HCT116 (cell line): Measurements from ENCODE around the gene ASB3. TPM values are rescaled to one million over a fixed set of nuclear protein-coding genes. Genes with fewer than 3 reads are reported as not detected.

Experiments
- ATAC-seq: fragments of 200-7000 bp; cut with Tn5 transposase; 2 replicates; pipeline ENCODE4 v1.9.1; 2020; ENCODE audit warnings: mild to moderate bottlenecking, moderate library complexity
- BruUV-seq: library from RNA; stranded (reverse); fragments of 400-500 nt; replicated peaks from 2 replicates; lab custom pipeline; 2021; lab: Mats Ljungman, UMichigan
- CTCF ChIA-PET: fragments of 300-600 bp; sonication (Branson Sonifier 250); formaldehyde crosslinking; loops from one replicate; lab custom pipeline; 2021; ENCODE audit warnings: antibody characterized with exemption; lab: Charles Lee
- POLR2A ChIA-PET: fragments of 300-600, 350-600 bp; sonication (Branson Sonifier 250); formaldehyde crosslinking; loops from one replicate; lab custom pipeline; 2021; ENCODE audit warnings: antibody characterized with exemption; lab: Charles Lee
- RAD21 ChIA-PET, 2 experiments: fragments of 300-600 bp; sonication (Branson Sonifier 250); formaldehyde crosslinking; loops; one replicate each; lab custom pipeline; 2023; ENCODE audit warnings: low total read pairs in 2 of 2; ENCODE audit not compliant: uncharacterized antibody in 2 of 2, unreplicated experiment in 2 of 2, low non-redundant PET in 1 of 2; lab: Charles Lee
- DNase-seq: peaks from one replicate; pipeline ENCODE4 v3.0.0-alpha.2; 2010; ENCODE audit warnings: low read depth, low spot score
- H2AFZ ChIP-seq: fragments of 200-600 bp; shearing (Covaris generic), sonication (generic); 2 replicates; pipeline ENCODE4 v1.6.1; 2017; ENCODE audit warnings: low read depth, mixed run types, mixed read lengths, antibody characterized with exemption, low read length; ENCODE audit not compliant: poor library complexity, severe bottlenecking
- H3K27ac ChIP-seq: 2 replicates; pipeline ENCODE4 v1.5.1; 2012; ENCODE audit warnings: low read depth, low read length
- H3K27me3 ChIP-seq: fragments of 200-600 bp; sonication (generic); 2 replicates; pipeline ENCODE4 v1.6.1; 2016; ENCODE audit warnings: mixed run types, low read length, mixed read lengths; ENCODE audit not compliant: insufficient read depth
- H3K36me3 ChIP-seq, 2 experiments: fragments of 200-500 bp in 1 of 2; fragments of 200-600 bp in 1 of 2; sonication (Bioruptor generic) in 1 of 2; sonication (generic) in 1 of 2; 2 replicates each; pipeline versions ENCODE4 v1.5.1 to v1.6.1; 2014 to 2016; ENCODE audit warnings: low read length in 2 of 2, inconsistent platforms in 1 of 2, mixed read lengths in 1 of 2, mixed run types in 1 of 2; ENCODE audit not compliant: insufficient read depth in 2 of 2, control insufficient read depth in 1 of 2
- H3K4me1 ChIP-seq, 2 experiments: fragments of 200-600 bp in 1 of 2; sonication (generic) in 1 of 2; 2 replicates each; pipeline versions ENCODE4 v1.5.1 to v1.6.1; 2012 to 2017; ENCODE audit warnings: low read length in 2 of 2, inconsistent platforms in 1 of 2, mild to moderate bottlenecking in 1 of 2, mixed read lengths in 1 of 2, mixed run types in 1 of 2, moderate library complexity in 1 of 2; ENCODE audit not compliant: insufficient read depth in 2 of 2, control insufficient read depth in 1 of 2
- H3K4me2 ChIP-seq: fragments of 200-600 bp; sonication (generic); 2 replicates; pipeline ENCODE4 v1.6.1; 2017; ENCODE audit warnings: mixed run types, low read length, mixed read lengths
- H3K4me3 ChIP-seq, 2 experiments: fragments of 200-600 bp in 1 of 2; sonication (generic) in 1 of 2; replicated peaks in 1 of 2; 2 replicates each; pipeline ENCODE4 v1.5.1; 2011 to 2016; ENCODE audit warnings: low read length in 2 of 2, control low read depth in 1 of 2, low read depth in 1 of 2, mild to moderate bottlenecking in 1 of 2, mixed read lengths in 1 of 2, mixed run types in 1 of 2
- H3K79me2 ChIP-seq: fragments of 200-600 bp; sonication (generic); 2 replicates; pipeline ENCODE4 v1.6.1; 2017; ENCODE audit warnings: mild to moderate bottlenecking, mixed run types, low read length, moderate library complexity, mixed read lengths; ENCODE audit not compliant: insufficient read depth
- H3K9ac ChIP-seq: fragments of 200-600 bp; sonication (generic); 2 replicates; pipeline ENCODE4 v1.6.1; 2016; ENCODE audit warnings: low read length, mixed read lengths
- H3K9me2 ChIP-seq: fragments of 200-600 bp; sonication (generic), shearing (Covaris generic); 2 replicates; pipeline ENCODE4 v1.6.1; 2017; ENCODE audit warnings: mixed run types, mild to moderate bottlenecking, moderate library complexity; ENCODE audit not compliant: insufficient read depth
- H3K9me3 ChIP-seq, 2 experiments: fragments of 200-500 bp in 1 of 2; fragments of 200-600 bp in 1 of 2; sonication (Bioruptor generic) in 1 of 2; sonication (generic) in 1 of 2; 2 replicates each; pipeline ENCODE4 v1.6.1; 2014 to 2017; ENCODE audit warnings: low read length in 2 of 2, mixed read lengths in 2 of 2, inconsistent platforms in 1 of 2, low read depth in 1 of 2, mild to moderate bottlenecking in 1 of 2, mixed run types in 1 of 2, moderate library complexity in 1 of 2; ENCODE audit not compliant: control insufficient read depth in 1 of 2, insufficient read depth in 1 of 2
- H4K20me1 ChIP-seq: fragments of 200-600 bp; sonication (generic), shearing (Covaris generic); 2 replicates; pipeline ENCODE4 v1.6.1; 2017; ENCODE audit warnings: mixed run types, mild to moderate bottlenecking, moderate library complexity; ENCODE audit not compliant: insufficient read depth
- CBX3 ChIP-seq: IDR thresholded peaks from 2 replicates; pipeline ENCODE4 v1.6.1; 2012; ENCODE audit warnings: low read depth
- CEBPB ChIP-seq: IDR thresholded peaks from 2 replicates; pipeline ENCODE4 v1.6.1; 2012; ENCODE audit warnings: low read depth
- ELF1 ChIP-seq: IDR thresholded peaks from 2 replicates; pipeline ENCODE4 v1.6.1; 2012; ENCODE audit warnings: low read depth, borderline replicate concordance
- EZH2 ChIP-seq: fragments of 200-600 bp; sonication (generic); IDR thresholded peaks from 2 replicates; pipeline ENCODE4 v1.6.1; 2017; ENCODE audit warnings: antibody characterized with exemption, mixed run types
- EZH2phosphoT487 ChIP-seq: fragments of 200-600 bp; IDR thresholded peaks from 2 replicates; pipeline ENCODE4 v1.6.1; 2018; ENCODE audit warnings: antibody characterized with exemption, borderline replicate concordance
- FOSL1 ChIP-seq: IDR thresholded peaks from 2 replicates; pipeline ENCODE4 v1.6.1; 2012; ENCODE audit warnings: low read depth
- POLR2A ChIP-seq: IDR thresholded peaks from 2 replicates; pipeline ENCODE4 v1.7.0; 2011; ENCODE audit warnings: borderline replicate concordance; ENCODE audit not compliant: insufficient read depth, insufficient read length; ENCODE audit errors: extremely low read depth
- POLR2AphosphoS5 ChIP-seq: IDR thresholded peaks from 2 replicates; pipeline ENCODE4 v1.6.1; 2011; ENCODE audit warnings: mild to moderate bottlenecking, low read depth, low read length, moderate library complexity
- SP1 ChIP-seq: IDR thresholded peaks from 2 replicates; pipeline ENCODE4 v1.6.1; 2012; ENCODE audit warnings: low read depth
- SRF ChIP-seq: IDR thresholded peaks from 2 replicates; pipeline ENCODE4 v1.6.1; 2012; ENCODE audit warnings: low read depth
- TCF7L2 ChIP-seq: IDR thresholded peaks from 2 replicates; pipeline ENCODE4 v1.7.0; 2011; ENCODE audit warnings: borderline replicate concordance, inconsistent platforms; ENCODE audit not compliant: insufficient read depth, insufficient read length; ENCODE audit errors: extremely low read depth
- YY1 ChIP-seq: IDR thresholded peaks from 2 replicates; pipeline ENCODE4 v1.6.1; 2011; ENCODE audit warnings: low read length, low read depth, moderate library complexity, mild to moderate bottlenecking; ENCODE audit not compliant: insufficient replicate concordance; ENCODE audit errors: extremely low read depth
- intact Hi-C: fragments of 100-400 bp; cut with micrococcal nuclease; formaldehyde crosslinking; loops from 2 replicates; pipeline ENCODE4 v1.10.0; 2022
- total RNA-seq: library from RNA; stranded (reverse); gene quantifications from one replicate; pipeline ENCODE4 v1.2.1, GENCODE V29; 2021; ENCODE audit not compliant: unreplicated experiment
- TF ChIP-seq, protein P1 (sequence below): IDR thresholded peaks from 2 replicates; pipeline ENCODE4 v1.6.1; 2012
- TF ChIP-seq, protein P2 (sequence below): IDR thresholded peaks from 2 replicates; pipeline ENCODE4 v1.6.1; 2011; ENCODE audit warnings: mild to moderate bottlenecking, low read length, moderate library complexity; ENCODE audit not compliant: insufficient replicate concordance; ENCODE audit errors: extremely low read depth
- TF ChIP-seq, protein P3 (sequence below): IDR thresholded peaks from 2 replicates; pipeline ENCODE4 v1.6.1; 2012; ENCODE audit warnings: low read depth

The ASB3 gene
- total RNA-seq, 1 experiment from 2014 or later: 17.3 TPM

DNA sequence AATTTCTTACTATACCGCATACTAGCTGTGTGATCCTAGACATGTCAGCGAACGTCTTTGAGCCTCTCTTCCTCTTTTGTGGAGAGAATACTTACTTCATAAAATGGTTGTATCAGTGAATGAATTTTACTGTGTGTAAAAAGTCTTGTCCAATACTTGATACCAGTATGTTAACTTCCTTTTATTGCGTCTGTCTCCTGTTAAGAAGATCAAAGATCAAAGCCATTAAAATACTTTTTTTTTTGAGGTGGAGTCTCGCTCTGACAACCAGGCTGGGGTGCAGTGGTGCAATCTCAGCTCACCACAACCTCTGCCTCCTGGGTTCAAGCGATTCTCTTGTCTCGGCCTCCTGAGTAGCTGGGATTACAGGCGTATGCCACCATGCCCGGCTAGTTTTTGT, 33.3 kb upstream of the ASB3 start:
- intact Hi-C loops: no loop called here
- Histone ChIP-seq H3K27me3 (no peaks in the 10 kb centered on the region), H3K4me3 (no peak overlapping the region), H3K4me1 (no peaks in the 10 kb centered on the region), H4K20me1 (no peaks in the 10 kb centered on the region), H3K9ac (no peak overlapping the region), H2AFZ (no peak overlapping the region), H3K27ac (no peak overlapping the region), H3K9me3 (no peaks in the 10 kb centered on the region), H3K36me3 (peaks cover 0 to 6% of the 10 kb centered on the region in 2 experiments; a peak in 2 of 4 replicates), H3K9me2 (no peaks in the 10 kb centered on the region), H3K4me2 (no peak overlapping the region), H3K79me2 (no peaks in the 10 kb centered on the region)
- TF ChIP-seq, protein P1, sequence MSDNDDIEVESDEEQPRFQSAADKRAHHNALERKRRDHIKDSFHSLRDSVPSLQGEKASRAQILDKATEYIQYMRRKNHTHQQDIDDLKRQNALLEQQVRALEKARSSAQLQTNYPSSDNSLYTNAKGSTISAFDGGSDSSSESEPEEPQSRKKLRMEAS: no peak
- TF ChIP-seq SP1: no peak
- TF ChIP-seq CEBPB: no peak
- TF ChIP-seq, protein P2, sequence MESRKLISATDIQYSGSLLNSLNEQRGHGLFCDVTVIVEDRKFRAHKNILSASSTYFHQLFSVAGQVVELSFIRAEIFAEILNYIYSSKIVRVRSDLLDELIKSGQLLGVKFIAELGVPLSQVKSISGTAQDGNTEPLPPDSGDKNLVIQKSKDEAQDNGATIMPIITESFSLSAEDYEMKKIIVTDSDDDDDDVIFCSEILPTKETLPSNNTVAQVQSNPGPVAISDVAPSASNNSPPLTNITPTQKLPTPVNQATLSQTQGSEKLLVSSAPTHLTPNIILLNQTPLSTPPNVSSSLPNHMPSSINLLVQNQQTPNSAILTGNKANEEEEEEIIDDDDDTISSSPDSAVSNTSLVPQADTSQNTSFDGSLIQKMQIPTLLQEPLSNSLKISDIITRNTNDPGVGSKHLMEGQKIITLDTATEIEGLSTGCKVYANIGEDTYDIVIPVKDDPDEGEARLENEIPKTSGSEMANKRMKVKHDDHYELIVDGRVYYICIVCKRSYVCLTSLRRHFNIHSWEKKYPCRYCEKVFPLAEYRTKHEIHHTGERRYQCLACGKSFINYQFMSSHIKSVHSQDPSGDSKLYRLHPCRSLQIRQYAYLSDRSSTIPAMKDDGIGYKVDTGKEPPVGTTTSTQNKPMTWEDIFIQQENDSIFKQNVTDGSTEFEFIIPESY: no peak
- TF ChIP-seq, protein P3, sequence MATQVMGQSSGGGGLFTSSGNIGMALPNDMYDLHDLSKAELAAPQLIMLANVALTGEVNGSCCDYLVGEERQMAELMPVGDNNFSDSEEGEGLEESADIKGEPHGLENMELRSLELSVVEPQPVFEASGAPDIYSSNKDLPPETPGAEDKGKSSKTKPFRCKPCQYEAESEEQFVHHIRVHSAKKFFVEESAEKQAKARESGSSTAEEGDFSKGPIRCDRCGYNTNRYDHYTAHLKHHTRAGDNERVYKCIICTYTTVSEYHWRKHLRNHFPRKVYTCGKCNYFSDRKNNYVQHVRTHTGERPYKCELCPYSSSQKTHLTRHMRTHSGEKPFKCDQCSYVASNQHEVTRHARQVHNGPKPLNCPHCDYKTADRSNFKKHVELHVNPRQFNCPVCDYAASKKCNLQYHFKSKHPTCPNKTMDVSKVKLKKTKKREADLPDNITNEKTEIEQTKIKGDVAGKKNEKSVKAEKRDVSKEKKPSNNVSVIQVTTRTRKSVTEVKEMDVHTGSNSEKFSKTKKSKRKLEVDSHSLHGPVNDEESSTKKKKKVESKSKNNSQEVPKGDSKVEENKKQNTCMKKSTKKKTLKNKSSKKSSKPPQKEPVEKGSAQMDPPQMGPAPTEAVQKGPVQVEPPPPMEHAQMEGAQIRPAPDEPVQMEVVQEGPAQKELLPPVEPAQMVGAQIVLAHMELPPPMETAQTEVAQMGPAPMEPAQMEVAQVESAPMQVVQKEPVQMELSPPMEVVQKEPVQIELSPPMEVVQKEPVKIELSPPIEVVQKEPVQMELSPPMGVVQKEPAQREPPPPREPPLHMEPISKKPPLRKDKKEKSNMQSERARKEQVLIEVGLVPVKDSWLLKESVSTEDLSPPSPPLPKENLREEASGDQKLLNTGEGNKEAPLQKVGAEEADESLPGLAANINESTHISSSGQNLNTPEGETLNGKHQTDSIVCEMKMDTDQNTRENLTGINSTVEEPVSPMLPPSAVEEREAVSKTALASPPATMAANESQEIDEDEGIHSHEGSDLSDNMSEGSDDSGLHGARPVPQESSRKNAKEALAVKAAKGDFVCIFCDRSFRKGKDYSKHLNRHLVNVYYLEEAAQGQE: no peak
- no peak for TF ChIP-seq SRF
- no peak for TF ChIP-seq EZH2
- no peak for TF ChIP-seq ELF1
- no peak for TF ChIP-seq EZH2phosphoT487
- TF ChIP-seq TCF7L2: no peak
- TF ChIP-seq POLR2A: no peak
- TF ChIP-seq CBX3: no peak
- TF ChIP-seq YY1: no peak
- no peak for TF ChIP-seq POLR2AphosphoS5
- no peak for TF ChIP-seq FOSL1
- POLR2A ChIA-PET: no interaction called here
- CTCF ChIA-PET: no interaction called here
- no peak for DNase-seq
- RAD21 ChIA-PET: no interaction called here
- no peak for ATAC-seq
- no TSS peak for BruUV-seq
